Central memory CD4-positive, alpha-beta T cell (primary cell): ENCODE data around the gene WDR38.

Experiments
- DNase-seq: peaks from one replicate; pipeline ENCODE4 v3.0.0; 2022

The WDR38 gene

GRCh38 chr9:124859803-124860581, 6.7 kb downstream of the WDR38 start:
- DNase-seq, result no peak

GRCh38 chr9:124860582-124861341, 7.5 kb downstream of the WDR38 start:
- no peak for DNase-seq

GRCh38 chr9:124861342-124862229, 8.3 kb downstream of the WDR38 start, which contains the start of the genes ARPC5L and RPL35:
Gene ARPC5L (plus strand): TSS chr9:124862130. CDS start chr9:124869291, 7,161 bp downstream.
Gene RPL35 (minus strand): TSS chr9:124861957. CDS start chr9:124861912, 45 bp downstream.
- peak; percentile 94 for DNase-seq

- DNase-seq, result no peak
Measured at GRCh38 chr9:124863371-124863871, 10.2 kb downstream of the WDR38 start.

GRCh38 chr9:124868511-124869465, 15.5 kb downstream of the WDR38 start:
- peak; percentile 94 for DNase-seq

GRCh38 chr9:124869466-124869985, 16.3 kb downstream of the WDR38 start:
- peak; percentile 41 for DNase-seq

- DNase-seq, result peak; percentile 74
Measured at GRCh38 chr9:124869986-124870560, 16.8 kb downstream of the WDR38 start.

GRCh38 chr9:124870723-124871122, 17.5 kb downstream of the WDR38 start:
- DNase-seq, result no peak

GRCh38 chr9:124871156-124871561, 17.9 kb downstream of the WDR38 start:
- DNase-seq, result no peak

- no peak for DNase-seq
Measured at GRCh38 chr9:124873664-124874063, 20.4 kb downstream of the WDR38 start.

- no peak for DNase-seq
Measured at GRCh38 chr9:124875501-124875900, 22.2 kb downstream of the WDR38 start.

GRCh38 chr9:124877021-124877782, 23.9 kb downstream of the WDR38 start:
- no peak for DNase-seq

- no peak for DNase-seq
Measured at GRCh38 chr9:124878021-124878420, 24.8 kb downstream of the WDR38 start.

GRCh38 chr9:124878518-124878917, 25.3 kb downstream of the WDR38 start:
- DNase-seq, result no peak

- no peak for DNase-seq
Measured at GRCh38 chr9:124879226-124879625, 26.0 kb downstream of the WDR38 start.

- DNase-seq, result no peak
Measured at GRCh38 chr9:124880501-124880900, 27.2 kb downstream of the WDR38 start.

- DNase-seq, result no peak
Measured at GRCh38 chr9:124881138-124881743, 28.0 kb downstream of the WDR38 start.

GRCh38 chr9:124882231-124882630, 29.0 kb downstream of the WDR38 start:
- no peak for DNase-seq

- DNase-seq, result no peak
Measured at GRCh38 chr9:124884376-124884775, 31.1 kb downstream of the WDR38 start.

- DNase-seq, result no peak
Measured at GRCh38 chr9:124885551-124885950, 32.3 kb downstream of the WDR38 start.
